ENCODE data around the gene LMF1. TPM values are rescaled to one million over a fixed set of nuclear protein-coding genes. Genes with fewer than 3 reads are reported as not detected.
A peak's percentile ranks its signal among the peaks of the same experiment; 100 is the strongest.

Gene LMF1
- total RNA-seq, 1 donor from 2014 or later: 24.6 TPM

GRCh38 chr16:971582-971905 is 760 bp upstream of the LMF1 start:
- peak overlapping the region; percentile 61 for H3K4me3 Mint-ChIP-seq (ENCODE audit: unreplicated experiment)
- no peak for TF ChIP-seq CTCF (IDR thresholded peaks at IDR 0.05)
- H3K27ac Mint-ChIP-seq (ENCODE audit: unreplicated experiment): no peak overlapping the region
- peaks cover 2% of the 10 kb centered on the region for H3K27me3 Mint-ChIP-seq (ENCODE audit: unreplicated experiment)
- H3K36me3 Mint-ChIP-seq (ENCODE audit: unreplicated experiment): peaks cover 7% of the 10 kb centered on the region
- DNase-seq (ENCODE audit: extremely low spot score, unreplicated experiment): no peak
- H3K9me3 Mint-ChIP-seq (ENCODE audit: unreplicated experiment): no peaks in the 10 kb centered on the region
- peaks cover 12% of the 10 kb centered on the region for H3K4me1 Mint-ChIP-seq (ENCODE audit: unreplicated experiment)

GRCh38 chr16:970386-970765 is 408 bp downstream of the LMF1 start:
- Mint-ChIP-seq H3K4me3 (ENCODE audit: unreplicated experiment) (peak overlapping the region; percentile 76), H3K27ac (ENCODE audit: unreplicated experiment) (no peak overlapping the region), H3K9me3 (ENCODE audit: unreplicated experiment) (peaks cover 5% of the 10 kb centered on the region), H3K4me1 (ENCODE audit: unreplicated experiment) (peaks cover 12% of the 10 kb centered on the region), H3K36me3 (ENCODE audit: unreplicated experiment) (peaks cover 15% of the 10 kb centered on the region), H3K27me3 (ENCODE audit: unreplicated experiment) (peaks cover 2% of the 10 kb centered on the region)
- DNase-seq (ENCODE audit: extremely low spot score, unreplicated experiment): no peak
- no peak for TF ChIP-seq CTCF (IDR thresholded peaks at IDR 0.05)

GRCh38 chr16:969508-970385 is 1.0 kb downstream of the LMF1 start:
- no peak for TF ChIP-seq CTCF (IDR thresholded peaks at IDR 0.05)
- no peak for DNase-seq (ENCODE audit: extremely low spot score, unreplicated experiment)
- peaks cover 13% of the 10 kb centered on the region for H3K4me1 Mint-ChIP-seq (ENCODE audit: unreplicated experiment)

GRCh38 chr16:968620-969019 is 2.2 kb downstream of the LMF1 start:
- H3K9me3 Mint-ChIP-seq (ENCODE audit: unreplicated experiment): peaks cover 9% of the 10 kb centered on the region
- H3K27ac Mint-ChIP-seq (ENCODE audit: unreplicated experiment): no peak overlapping the region
- peaks cover 22% of the 10 kb centered on the region for H3K36me3 Mint-ChIP-seq (ENCODE audit: unreplicated experiment)
- peak overlapping the region; percentile 59 for H3K4me3 Mint-ChIP-seq (ENCODE audit: unreplicated experiment)
- peaks cover 2% of the 10 kb centered on the region for H3K27me3 Mint-ChIP-seq (ENCODE audit: unreplicated experiment)
- no peak for TF ChIP-seq CTCF (IDR thresholded peaks at IDR 0.05)
- no peak for DNase-seq (ENCODE audit: extremely low spot score, unreplicated experiment)
- H3K4me1 Mint-ChIP-seq (ENCODE audit: unreplicated experiment): peaks cover 23% of the 10 kb centered on the region

More at GRCh38 chr16:969508-970385, 1.0 kb downstream of the LMF1 start:
- peak overlapping the region; percentile 50 for H3K27ac Mint-ChIP-seq (ENCODE audit: unreplicated experiment)
- peaks cover 19% of the 10 kb centered on the region for H3K36me3 Mint-ChIP-seq (ENCODE audit: unreplicated experiment)
- H3K9me3 Mint-ChIP-seq (ENCODE audit: unreplicated experiment): peaks cover 9% of the 10 kb centered on the region
- H3K27me3 Mint-ChIP-seq (ENCODE audit: unreplicated experiment): peaks cover 2% of the 10 kb centered on the region
- peak overlapping the region; percentile 76 for H3K4me3 Mint-ChIP-seq (ENCODE audit: unreplicated experiment)

GRCh38 chr16:967546-968295 is 3.1 kb downstream of the LMF1 start:
- Mint-ChIP-seq H3K36me3 (ENCODE audit: unreplicated experiment) (peaks cover 22% of the 10 kb centered on the region), H3K4me1 (ENCODE audit: unreplicated experiment) (peaks cover 25% of the 10 kb centered on the region), H3K27ac (ENCODE audit: unreplicated experiment) (no peak overlapping the region), H3K9me3 (ENCODE audit: unreplicated experiment) (peaks cover 9% of the 10 kb centered on the region), H3K4me3 (ENCODE audit: unreplicated experiment) (no peak overlapping the region), H3K27me3 (ENCODE audit: unreplicated experiment) (no peaks in the 10 kb centered on the region)
- DNase-seq (ENCODE audit: extremely low spot score, unreplicated experiment): no peak
- no peak for TF ChIP-seq CTCF (IDR thresholded peaks at IDR 0.05)

Data from osteocyte (in vitro differentiated cells).